ENCODE results near the gene PRKD3.

Gene PRKD3

GRCh38 chr2:37344453-37345361 lies 20.1 kb upstream of the PRKD3 start, which contains the start of gene QPCT:
TSS of gene QPCT (plus strand) at chr2:37344630. CDS start at chr2:37344732, 102 bp downstream.
- DNase-seq (ENCODE audit: low read depth): peak; percentile 19
- H3K4me3 ChIP-seq (ENCODE audit: low read depth, low read length): peak within 1 kb of the TSS; percentile 45
- TF ChIP-seq CTCF (IDR thresholded peaks at IDR 0.05; ENCODE audit: insufficient read depth, low read depth, low read length, missing control alignments): no peak

GRCh38 chr2:37343537-37344434 lies 19.2 kb upstream of the PRKD3 start:
- DNase-seq (ENCODE audit: low read depth): no peak
- no peak overlapping the region for H3K4me3 ChIP-seq (ENCODE audit: low read depth, low read length)
- TF ChIP-seq CTCF (IDR thresholded peaks at IDR 0.05; ENCODE audit: insufficient read depth, low read depth, low read length, missing control alignments): no peak

- no peak overlapping the region for H3K4me3 ChIP-seq (ENCODE audit: low read depth, low read length)
- no peak for DNase-seq (ENCODE audit: low read depth)
- TF ChIP-seq CTCF (IDR thresholded peaks at IDR 0.05; ENCODE audit: insufficient read depth, low read depth, low read length, missing control alignments): no peak
Measured at GRCh38 chr2:37342591-37343220, 18.1 kb upstream of the PRKD3 start.

GRCh38 chr2:37340637-37341036 lies 16.0 kb upstream of the PRKD3 start:
- DNase-seq (ENCODE audit: low read depth): no peak
- TF ChIP-seq CTCF (IDR thresholded peaks at IDR 0.05; ENCODE audit: insufficient read depth, low read depth, low read length, missing control alignments): no peak
- no peak overlapping the region for H3K4me3 ChIP-seq (ENCODE audit: low read depth, low read length)

GRCh38 chr2:37338933-37339332 lies 14.3 kb upstream of the PRKD3 start:
- H3K4me3 ChIP-seq (ENCODE audit: low read depth, low read length): no peak overlapping the region
- DNase-seq (ENCODE audit: low read depth): no peak
- TF ChIP-seq CTCF (IDR thresholded peaks at IDR 0.05; ENCODE audit: insufficient read depth, low read depth, low read length, missing control alignments): no peak

- TF ChIP-seq CTCF (IDR thresholded peaks at IDR 0.05; ENCODE audit: insufficient read depth, low read depth, low read length, missing control alignments): no peak
- no peak overlapping the region for H3K4me3 ChIP-seq (ENCODE audit: low read depth, low read length)
- no peak for DNase-seq (ENCODE audit: low read depth)
Measured at GRCh38 chr2:37337620-37338280, 13.1 kb upstream of the PRKD3 start.

Data from GM12865 (cell line).